Endodermal cell (in vitro differentiated cells): ENCODE data around the gene WDFY1. TPM values are rescaled to one million over a fixed set of nuclear protein-coding genes. Genes with fewer than 3 reads are reported as not detected.

Experiments
- DNase-seq: peaks from one replicate; pipeline ENCODE4 v3.0.0-alpha.2; 2017
- H3K27ac ChIP-seq: 2 replicates; pipeline ENCODE4 v1.5.1; 2013; ENCODE audit warnings: mild to moderate bottlenecking, low read depth, low read length, moderate library complexity
- H3K27me3 ChIP-seq: 2 replicates; pipeline ENCODE4 v1.6.1; 2013; ENCODE audit warnings: mild to moderate bottlenecking, low read length, moderate library complexity; ENCODE audit not compliant: insufficient read depth, control insufficient read depth, poor library complexity, severe bottlenecking
- H3K36me3 ChIP-seq: 2 replicates; pipeline ENCODE4 v1.7.0; 2013; ENCODE audit warnings: mild to moderate bottlenecking, low read length, moderate library complexity; ENCODE audit not compliant: control insufficient read depth, insufficient read depth
- H3K4me1 ChIP-seq: one replicate; pipeline ENCODE4 v1.7.0; 2013; ENCODE audit warnings: low read length; ENCODE audit not compliant: control insufficient read depth, insufficient read depth
- H3K4me3 ChIP-seq: 2 replicates; pipeline ENCODE4 v1.5.1; 2013; ENCODE audit warnings: mild to moderate bottlenecking, low read length, moderate library complexity
- H3K9ac ChIP-seq: 2 replicates; pipeline ENCODE4 v1.6.1; 2013; ENCODE audit warnings: mild to moderate bottlenecking, low read length, moderate library complexity; ENCODE audit not compliant: poor library complexity, severe bottlenecking; ENCODE audit errors: extremely low read depth
- H3K9me3 ChIP-seq: 2 replicates; pipeline ENCODE4 v1.6.1; 2013; ENCODE audit warnings: mild to moderate bottlenecking, low read length, moderate library complexity; ENCODE audit not compliant: control insufficient read depth
- H3K27ac Mint-ChIP-seq: 2 replicates; pipeline ENCODE4 v1.8.0; 2020; ENCODE audit warnings: mixed read lengths
- H3K27me3 Mint-ChIP-seq: 2 replicates; pipeline ENCODE4 v1.8.0; 2021; ENCODE audit warnings: mild to moderate bottlenecking, mixed read lengths; ENCODE audit not compliant: insufficient read depth
- H3K36me3 Mint-ChIP-seq: 2 replicates; pipeline ENCODE4 v1.8.0; 2020; ENCODE audit warnings: low read depth, mixed read lengths
- H3K4me1 Mint-ChIP-seq: 2 replicates; pipeline ENCODE4 v1.8.0; 2020; ENCODE audit warnings: mixed read lengths
- H3K4me3 Mint-ChIP-seq: 2 replicates; pipeline ENCODE4 v1.8.0; 2020; ENCODE audit warnings: mild to moderate bottlenecking, moderate library complexity, mixed read lengths
- H3K9me3 Mint-ChIP-seq: 2 replicates; pipeline ENCODE4 v1.8.0; 2020; ENCODE audit warnings: mild to moderate bottlenecking, mixed read lengths
- CTCF ChIP-seq: fragments of 200-600 bp; sonication (generic); conservative IDR thresholded peaks from 2 replicates; pipeline ENCODE4 v1.5.0; 2021; ENCODE audit warnings: antibody characterized with exemption, mild to moderate bottlenecking
- WGBS, 2 experiments: methylation state at CpG; one replicate each; pipeline versions ENCODE4 v1.1.5 to v1.1.7; 2013; ENCODE audit warnings: missing lambda C conversion rate in 2 of 2, mixed read lengths in 1 of 2; ENCODE audit not compliant: insufficient coverage in 1 of 2, insufficient read length in 1 of 2; 5-methylcytosine and 5-hydroxymethylcytosine counted together
- total RNA-seq, 2 donors: library from RNA; stranded (reverse); fragmentation: NEBNext Ultra II Directional in 1 of 2; extraction: Animal tissue kit (Norgen Biotek cat#: 25700) in 1 of 2; gene quantifications; 2 replicates in 1 of 2; 3 replicates in 1 of 2; pipeline ENCODE4 v1.2.1, GENCODE V29; 2021

WDFY1 gene
- total RNA-seq, 2 donors from 2014 or later = 61.9 to 69.7 TPM

- Mint-ChIP-seq H3K27ac (no peak overlapping the region), H3K27me3 (no peaks in the 10 kb centered on the region), H3K4me3 (no peak overlapping the region), H3K36me3 (peaks cover 59% of the 10 kb centered on the region), H3K4me1 (peaks cover 6% of the 10 kb centered on the region), H3K9me3 (no peaks in the 10 kb centered on the region)
- TF ChIP-seq CTCF = no peak
- no peak for DNase-seq
- Histone ChIP-seq H3K27ac (no peak overlapping the region), H3K36me3 (peaks cover 60% of the 10 kb centered on the region), H3K9me3 (peaks cover 11% of the 10 kb centered on the region), H3K4me1 (no peaks in the 10 kb centered on the region), H3K27me3 (no peaks in the 10 kb centered on the region), H3K9ac (no peak overlapping the region), H3K4me3 (no peak overlapping the region)
- 93 to 97% methylated on average over 6 to 8 of the region's 8 CpGs for WGBS, 2 experiments
Observed at GRCh38 chr2:223894009-223894408, 51.1 kb downstream of the WDFY1 start.

GRCh38 chr2:223890721-223891120 lies 54.4 kb downstream of the WDFY1 start:
- no peak for DNase-seq
- no peaks in the 10 kb centered on the region for H3K9me3 Mint-ChIP-seq
- H3K36me3 Mint-ChIP-seq = peaks cover 63% of the 10 kb centered on the region
- H3K4me3 ChIP-seq = no peak overlapping the region
- no peaks in the 10 kb centered on the region for H3K4me1 ChIP-seq
- no peaks in the 10 kb centered on the region for H3K27me3 Mint-ChIP-seq
- peaks cover 48% of the 10 kb centered on the region for H3K36me3 ChIP-seq
- no peak overlapping the region for H3K4me3 Mint-ChIP-seq
- no peak overlapping the region for H3K27ac ChIP-seq
- H3K9ac ChIP-seq = no peak overlapping the region
- TF ChIP-seq CTCF = no peak
- no peak overlapping the region for H3K27ac Mint-ChIP-seq
- 69% methylated on average over 4 of the region's 4 CpGs; no CpG with 5 or more reads in 1 of the 2 experiments for WGBS, 2 experiments
- H3K27me3 ChIP-seq = no peaks in the 10 kb centered on the region
- peaks cover 6% of the 10 kb centered on the region for H3K4me1 Mint-ChIP-seq
- peaks cover 11% of the 10 kb centered on the region for H3K9me3 ChIP-seq

GRCh38 chr2:223889229-223889628 lies 55.9 kb downstream of the WDFY1 start:
- H3K4me1 Mint-ChIP-seq = no peaks in the 10 kb centered on the region
- no peak for TF ChIP-seq CTCF
- no peak overlapping the region for H3K27ac Mint-ChIP-seq
- Histone ChIP-seq H3K9me3 (peaks cover 11% of the 10 kb centered on the region), H3K9ac (no peak overlapping the region), H3K27me3 (no peaks in the 10 kb centered on the region), H3K4me3 (no peak overlapping the region), H3K36me3 (peaks cover 58% of the 10 kb centered on the region), H3K4me1 (no peaks in the 10 kb centered on the region), H3K27ac (no peak overlapping the region)
- peaks cover 72% of the 10 kb centered on the region for H3K36me3 Mint-ChIP-seq
- no peak for DNase-seq
- H3K4me3 Mint-ChIP-seq = no peak overlapping the region
- H3K9me3 Mint-ChIP-seq = no peaks in the 10 kb centered on the region
- H3K27me3 Mint-ChIP-seq = no peaks in the 10 kb centered on the region
- WGBS, 2 experiments = 86 to 97% methylated on average over 3 of the region's 3 CpGs
